ENCODE results near the gene BARHL2.

- TF ChIP-seq, protein P1, sequence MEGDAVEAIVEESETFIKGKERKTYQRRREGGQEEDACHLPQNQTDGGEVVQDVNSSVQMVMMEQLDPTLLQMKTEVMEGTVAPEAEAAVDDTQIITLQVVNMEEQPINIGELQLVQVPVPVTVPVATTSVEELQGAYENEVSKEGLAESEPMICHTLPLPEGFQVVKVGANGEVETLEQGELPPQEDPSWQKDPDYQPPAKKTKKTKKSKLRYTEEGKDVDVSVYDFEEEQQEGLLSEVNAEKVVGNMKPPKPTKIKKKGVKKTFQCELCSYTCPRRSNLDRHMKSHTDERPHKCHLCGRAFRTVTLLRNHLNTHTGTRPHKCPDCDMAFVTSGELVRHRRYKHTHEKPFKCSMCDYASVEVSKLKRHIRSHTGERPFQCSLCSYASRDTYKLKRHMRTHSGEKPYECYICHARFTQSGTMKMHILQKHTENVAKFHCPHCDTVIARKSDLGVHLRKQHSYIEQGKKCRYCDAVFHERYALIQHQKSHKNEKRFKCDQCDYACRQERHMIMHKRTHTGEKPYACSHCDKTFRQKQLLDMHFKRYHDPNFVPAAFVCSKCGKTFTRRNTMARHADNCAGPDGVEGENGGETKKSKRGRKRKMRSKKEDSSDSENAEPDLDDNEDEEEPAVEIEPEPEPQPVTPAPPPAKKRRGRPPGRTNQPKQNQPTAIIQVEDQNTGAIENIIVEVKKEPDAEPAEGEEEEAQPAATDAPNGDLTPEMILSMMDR (IDR thresholded peaks at IDR 0.05) = no peak
- TF ChIP-seq POLR2A (IDR thresholded peaks at IDR 0.05) = no peak
- no peak for TF ChIP-seq POLR2AphosphoS5 (IDR thresholded peaks at IDR 0.05)
Observed at GRCh38 chr1:90719330-90720144, 2.4 kb upstream of the BARHL2 start.

Data from breast epithelium (tissue), 3 donors.